HepG2 (cell line): ENCODE measurements around the gene RIPOR1. TPM values are rescaled to one million over a fixed set of nuclear protein-coding genes. Genes with fewer than 3 reads are reported as not detected.
A peak's percentile ranks its signal among the peaks of the same experiment; 100 is the strongest.

Source experiments
- ARID3A ChIP-seq: IDR thresholded peaks from 2 replicates; pipeline ENCODE4 v1.6.1; 2012; ENCODE audit warnings: low read depth, low read length, improper control_type of control experiment
- BRD4 ChIP-seq: sonication (generic); formaldehyde crosslinking; IDR thresholded peaks from 2 replicates; pipeline ENCODE4 v1.4.0; 2020; ENCODE audit warnings: missing genetic modification reagents
- EHMT2 ChIP-seq: fragments of 200-600 bp; sonication (generic); IDR thresholded peaks from 2 replicates; pipeline ENCODE4 v1.7.0; 2017; ENCODE audit warnings: antibody characterized with exemption, low read depth, low read length, borderline replicate concordance
- KMT2A ChIP-seq: sonication (generic); formaldehyde crosslinking; IDR thresholded peaks from 2 replicates; pipeline ENCODE4 v1.4.0; 2020; ENCODE audit warnings: missing genetic modification reagents
- NFYC ChIP-seq: IDR thresholded peaks from 2 replicates; pipeline ENCODE4 v1.6.1; 2016; ENCODE audit warnings: missing genetic modification reagents, missing compliant biosample characterization
- PAWR ChIP-seq: sonication (generic); formaldehyde crosslinking; IDR thresholded peaks from 2 replicates; pipeline ENCODE4 v1.4.0; 2020; ENCODE audit warnings: missing genetic modification reagents, mild to moderate bottlenecking, borderline replicate concordance
- PBX3 ChIP-seq: sonication (generic); formaldehyde crosslinking; IDR thresholded peaks from 2 replicates; pipeline ENCODE4 v1.8.1; 2023; ENCODE audit warnings: missing genetic modification reagents, inconsistent platforms, borderline replicate concordance
- PHF20 ChIP-seq: sonication (generic); formaldehyde crosslinking; IDR thresholded peaks from 2 replicates; pipeline ENCODE4 v1.5.0; 2020; ENCODE audit warnings: mild to moderate bottlenecking, missing genetic modification reagents
- POLR2AphosphoS5 ChIP-seq: IDR thresholded peaks from 2 replicates; pipeline ENCODE4 v1.6.1; 2012; ENCODE audit warnings: low read depth, low read length
- PRDM15 ChIP-seq: sonication (generic); formaldehyde crosslinking; IDR thresholded peaks from 2 replicates; pipeline ENCODE4 v1.4.0; 2020; ENCODE audit warnings: missing genetic modification reagents
- RFXAP ChIP-seq: sonication (generic); formaldehyde crosslinking; IDR thresholded peaks from 2 replicates; pipeline ENCODE4 v1.4.0; 2020; ENCODE audit warnings: missing genetic modification reagents, borderline replicate concordance
- SNAI1 ChIP-seq: sonication (generic); formaldehyde crosslinking; IDR thresholded peaks from 2 replicates; pipeline ENCODE4 v1.5.0; 2020; ENCODE audit warnings: mild to moderate bottlenecking, missing genetic modification reagents, borderline replicate concordance
- TCF12 ChIP-seq, 2 experiments: fragments of 450-650 bp in 1 of 2; sonication (generic) in 1 of 2; formaldehyde crosslinking in 1 of 2; IDR thresholded peaks; 2 replicates each; pipeline versions ENCODE4 v1.6.1 to v1.8.0; 2017 to 2022; ENCODE audit warnings: antibody characterized with exemption in 1 of 2, mild to moderate bottlenecking in 1 of 2, missing genetic modification reagents in 1 of 2, moderate library complexity in 1 of 2
- TCF7 ChIP-seq: sonication (generic); IDR thresholded peaks from 2 replicates; pipeline ENCODE4 v1.6.1; 2016; ENCODE audit warnings: antibody characterized with exemption, low read depth
- TMF1 ChIP-seq: sonication (generic); formaldehyde crosslinking; IDR thresholded peaks from 2 replicates; pipeline ENCODE4 v1.8.1; 2022; ENCODE audit warnings: low read depth, missing genetic modification reagents
- TRIM22 ChIP-seq: fragments of 450-650 bp; IDR thresholded peaks from 2 replicates; pipeline ENCODE4 v1.6.1; 2017
- ZNF251 ChIP-seq: sonication (generic); formaldehyde crosslinking; IDR thresholded peaks from 2 replicates; pipeline ENCODE4 v1.9.0; 2021; ENCODE audit warnings: mild to moderate bottlenecking, missing genetic modification reagents
- ZNF333 ChIP-seq: sonication (generic); formaldehyde crosslinking; IDR thresholded peaks from 2 replicates; pipeline ENCODE4 v1.4.0; 2020; ENCODE audit warnings: mild to moderate bottlenecking, missing genetic modification reagents, borderline replicate concordance
- ZNF510 ChIP-seq: sonication (generic); formaldehyde crosslinking; IDR thresholded peaks from 2 replicates; pipeline ENCODE4 v1.4.0; 2020; ENCODE audit warnings: low read depth, mild to moderate bottlenecking, missing genetic modification reagents
- ZNF563 ChIP-seq: sonication (generic); formaldehyde crosslinking; IDR thresholded peaks from 2 replicates; pipeline ENCODE4 v1.8.0; 2022; ENCODE audit warnings: mild to moderate bottlenecking, moderate library complexity, missing genetic modification reagents
- ZNF850 ChIP-seq: sonication (generic); formaldehyde crosslinking; conservative IDR thresholded peaks from 2 replicates; pipeline ENCODE4 v1.9.0; 2021; ENCODE audit warnings: mild to moderate bottlenecking, missing genetic modification reagents
- polyA plus RNA-seq, 8 experiments: library from polyadenylated mRNA; depleted of rRNA in 3 of 8; stranded (reverse) in 7 of 8; unstranded in 1 of 8; fragments of >200 nt; fragmentation: Illumina TruSeq in 4 of 8; extraction: Trizol in 4 of 8; gene quantifications; 2 replicates each; pipeline versions ENCODE4 v1.2.1 to v1.2.3, GENCODE V29; 2011 to 2016; ENCODE audit warnings: low read depth in 4 of 8, missing spikeins in 1 of 8, mixed read lengths in 1 of 8; ENCODE audit not compliant: insufficient read depth in 1 of 8
- total RNA-seq, 5 experiments: library from RNA; depleted of rRNA; stranded (reverse); fragments of >200 nt; fragmentation: Illumina TruSeq; extraction: Trizol; gene quantifications; 2 replicates each; pipeline ENCODE4 v1.2.3, GENCODE V29; 2016; ENCODE audit warnings: low read depth in 1 of 5

RIPOR1 gene
- total and polyA plus RNA-seq, 2 of the 13 experiments (the other 11 are each of a cell fraction or from before 2014, with no cell fraction given), result 4.6 to 8.1 TPM

GRCh38 chr16:67528870-67529581, 397 bp downstream of the RIPOR1 start (continued):
- TF ChIP-seq PRDM15 (CRISPR knock-in tag), result peak; percentile 26
- TF ChIP-seq PHF20 (CRISPR knock-in tag), result peak; percentile 46; the same call in 1 of the 2 replicates
- TF ChIP-seq BRD4, result 0 out of 2 replicates have a peak, but pooled peaks have one; percentile 59
- 0 out of 2 replicates have a peak, but pooled peaks have one; percentile 20 for TF ChIP-seq PBX3 (CRISPR knock-in tag)
- TF ChIP-seq ARID3A, result no peak
- TF ChIP-seq ZNF251 (CRISPR knock-in tag), result no peak
- TF ChIP-seq SNAI1 (CRISPR knock-in tag), result no peak
- TF ChIP-seq TCF12 (IDR thresholded peaks at IDR 0.05), result no peak
- peak; percentile 53; the same call in 1 of the 2 replicates for TF ChIP-seq TCF12 (CRISPR knock-in tag; IDR thresholded peaks at IDR 0.05)
- TF ChIP-seq TRIM22, result no peak
- no peak for TF ChIP-seq ZNF510
- peak; percentile 64 for TF ChIP-seq TMF1
- peak; percentile 47; the same call in 1 of the 2 replicates for TF ChIP-seq KMT2A (CRISPR knock-in tag)
- peak; percentile 46; the same call in 1 of the 2 replicates for TF ChIP-seq RFXAP (CRISPR knock-in tag)
- no peak for TF ChIP-seq PAWR (CRISPR knock-in tag)
- no peak for TF ChIP-seq EHMT2
- no peak; the same call in 1 of the 2 replicates for TF ChIP-seq POLR2AphosphoS5
- no peak for TF ChIP-seq TCF7
- 0 out of 2 replicates have a peak, but pooled peaks have one; percentile 12 for TF ChIP-seq ZNF333 (CRISPR knock-in tag)
- TF ChIP-seq ZNF850 (CRISPR knock-in tag), result no peak
- TF ChIP-seq NFYC (CRISPR knock-in tag), result no peak
- TF ChIP-seq ZNF563 (CRISPR knock-in tag), result peak; percentile 26; the same call in 1 of the 2 replicates
